OCI-LY3 (cell line): ENCODE data around the gene PPP2R5B.

ENCODE experiments used
- EZH2phosphoT487 ChIP-seq: fragments of 200-600 bp; shearing (Covaris generic); IDR thresholded peaks from 2 replicates; pipeline ENCODE4 v1.6.1; 2018; ENCODE audit warnings: antibody characterized with exemption, mixed run types, low read depth
- TF ChIP-seq, protein P1 (sequence below): fragments of 200-600, 300-600 bp; sonication (generic); IDR thresholded peaks from 2 replicates; pipeline ENCODE4 v1.5.1; 2014; ENCODE audit warnings: antibody characterized with exemption, low read length, low read depth

GRCh38 chr11:64892838-64893193, 31.7 kb upstream of the PPP2R5B start:
- TF ChIP-seq, protein P1, sequence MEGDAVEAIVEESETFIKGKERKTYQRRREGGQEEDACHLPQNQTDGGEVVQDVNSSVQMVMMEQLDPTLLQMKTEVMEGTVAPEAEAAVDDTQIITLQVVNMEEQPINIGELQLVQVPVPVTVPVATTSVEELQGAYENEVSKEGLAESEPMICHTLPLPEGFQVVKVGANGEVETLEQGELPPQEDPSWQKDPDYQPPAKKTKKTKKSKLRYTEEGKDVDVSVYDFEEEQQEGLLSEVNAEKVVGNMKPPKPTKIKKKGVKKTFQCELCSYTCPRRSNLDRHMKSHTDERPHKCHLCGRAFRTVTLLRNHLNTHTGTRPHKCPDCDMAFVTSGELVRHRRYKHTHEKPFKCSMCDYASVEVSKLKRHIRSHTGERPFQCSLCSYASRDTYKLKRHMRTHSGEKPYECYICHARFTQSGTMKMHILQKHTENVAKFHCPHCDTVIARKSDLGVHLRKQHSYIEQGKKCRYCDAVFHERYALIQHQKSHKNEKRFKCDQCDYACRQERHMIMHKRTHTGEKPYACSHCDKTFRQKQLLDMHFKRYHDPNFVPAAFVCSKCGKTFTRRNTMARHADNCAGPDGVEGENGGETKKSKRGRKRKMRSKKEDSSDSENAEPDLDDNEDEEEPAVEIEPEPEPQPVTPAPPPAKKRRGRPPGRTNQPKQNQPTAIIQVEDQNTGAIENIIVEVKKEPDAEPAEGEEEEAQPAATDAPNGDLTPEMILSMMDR = no peak
- TF ChIP-seq EZH2phosphoT487 = no peak
